ENCODE data around the gene SLC15A5.

The SLC15A5 gene

GRCh38 chr12:16285586-16285985 is 8.1 kb upstream of the SLC15A5 start:
- Histone ChIP-seq H3K4me1 (ENCODE audit: insufficient read depth, poor library complexity, severe bottlenecking) (no peaks in the 10 kb centered on the region), H3K27ac (ENCODE audit: poor library complexity, severe bottlenecking) (no peak overlapping the region), H3K4me3 (ENCODE audit: severe bottlenecking) (no peak overlapping the region), H3K27me3 (ENCODE audit: insufficient read depth, poor library complexity, severe bottlenecking) (no peaks in the 10 kb centered on the region), H3K9me3 (ENCODE audit: severe bottlenecking) (no peaks in the 10 kb centered on the region), H3K36me3 (ENCODE audit: low read depth) (no peaks in the 10 kb centered on the region)
- DNase-seq (ENCODE audit: low spot score) (no peak), ATAC-seq (ENCODE audit: low read depth) (no peak)
- no peak for TF ChIP-seq CTCF (IDR thresholded peaks at IDR 0.05; ENCODE audit: poor library complexity, severe bottlenecking)

- no peaks in the 10 kb centered on the region for H3K4me1 ChIP-seq (ENCODE audit: insufficient read depth, poor library complexity, severe bottlenecking)
- no peaks in the 10 kb centered on the region for H3K27me3 ChIP-seq (ENCODE audit: insufficient read depth, poor library complexity, severe bottlenecking)
- H3K36me3 ChIP-seq (ENCODE audit: low read depth), result no peaks in the 10 kb centered on the region
- DNase-seq (ENCODE audit: low spot score) (no peak), ATAC-seq (ENCODE audit: low read depth) (no peak)
- H3K4me3 ChIP-seq (ENCODE audit: severe bottlenecking), result no peak overlapping the region
- no peaks in the 10 kb centered on the region for H3K9me3 ChIP-seq (ENCODE audit: severe bottlenecking)
- H3K27ac ChIP-seq (ENCODE audit: poor library complexity, severe bottlenecking), result no peak overlapping the region
- TF ChIP-seq CTCF (IDR thresholded peaks at IDR 0.05; ENCODE audit: poor library complexity, severe bottlenecking), result no peak
Observed at GRCh38 chr12:16282978-16283377, 5.5 kb upstream of the SLC15A5 start.

GRCh38 chr12:16282081-16282480 is 4.6 kb upstream of the SLC15A5 start:
- TF ChIP-seq CTCF (IDR thresholded peaks at IDR 0.05; ENCODE audit: poor library complexity, severe bottlenecking), result no peak
- no peaks in the 10 kb centered on the region for H3K4me1 ChIP-seq (ENCODE audit: insufficient read depth, poor library complexity, severe bottlenecking)
- no peaks in the 10 kb centered on the region for H3K27me3 ChIP-seq (ENCODE audit: insufficient read depth, poor library complexity, severe bottlenecking)
- H3K4me3 ChIP-seq (ENCODE audit: severe bottlenecking), result no peak overlapping the region
- H3K27ac ChIP-seq (ENCODE audit: poor library complexity, severe bottlenecking), result no peak overlapping the region
- no peaks in the 10 kb centered on the region for H3K36me3 ChIP-seq (ENCODE audit: low read depth)
- no peak for ATAC-seq (ENCODE audit: low read depth)
- DNase-seq (ENCODE audit: low spot score), result no peak
- no peaks in the 10 kb centered on the region for H3K9me3 ChIP-seq (ENCODE audit: severe bottlenecking)

- Histone ChIP-seq H3K4me1 (ENCODE audit: insufficient read depth, poor library complexity, severe bottlenecking) (no peaks in the 10 kb centered on the region), H3K4me3 (ENCODE audit: severe bottlenecking) (no peak overlapping the region), H3K27ac (ENCODE audit: poor library complexity, severe bottlenecking) (no peak overlapping the region), H3K27me3 (ENCODE audit: insufficient read depth, poor library complexity, severe bottlenecking) (no peaks in the 10 kb centered on the region), H3K36me3 (ENCODE audit: low read depth) (no peaks in the 10 kb centered on the region), H3K9me3 (ENCODE audit: severe bottlenecking) (no peaks in the 10 kb centered on the region)
- DNase-seq (ENCODE audit: low spot score), result no peak
- no peak for ATAC-seq (ENCODE audit: low read depth)
- TF ChIP-seq CTCF (IDR thresholded peaks at IDR 0.05; ENCODE audit: poor library complexity, severe bottlenecking), result no peak
Observed at GRCh38 chr12:16281157-16281556, 3.7 kb upstream of the SLC15A5 start.

- DNase-seq (ENCODE audit: low spot score) (no peak), ATAC-seq (ENCODE audit: low read depth) (no peak)
- no peaks in the 10 kb centered on the region for H3K9me3 ChIP-seq (ENCODE audit: severe bottlenecking)
- no peak for TF ChIP-seq CTCF (IDR thresholded peaks at IDR 0.05; ENCODE audit: poor library complexity, severe bottlenecking)
- H3K4me3 ChIP-seq (ENCODE audit: severe bottlenecking), result no peak overlapping the region
- H3K27me3 ChIP-seq (ENCODE audit: insufficient read depth, poor library complexity, severe bottlenecking), result no peaks in the 10 kb centered on the region
- no peak overlapping the region for H3K27ac ChIP-seq (ENCODE audit: poor library complexity, severe bottlenecking)
- H3K4me1 ChIP-seq (ENCODE audit: insufficient read depth, poor library complexity, severe bottlenecking), result no peaks in the 10 kb centered on the region
- H3K36me3 ChIP-seq (ENCODE audit: low read depth), result no peaks in the 10 kb centered on the region
Observed at GRCh38 chr12:16272222-16272621, 5.3 kb downstream of the SLC15A5 start.
